ENCODE measurements around the gene CPHXL.

DNA sequence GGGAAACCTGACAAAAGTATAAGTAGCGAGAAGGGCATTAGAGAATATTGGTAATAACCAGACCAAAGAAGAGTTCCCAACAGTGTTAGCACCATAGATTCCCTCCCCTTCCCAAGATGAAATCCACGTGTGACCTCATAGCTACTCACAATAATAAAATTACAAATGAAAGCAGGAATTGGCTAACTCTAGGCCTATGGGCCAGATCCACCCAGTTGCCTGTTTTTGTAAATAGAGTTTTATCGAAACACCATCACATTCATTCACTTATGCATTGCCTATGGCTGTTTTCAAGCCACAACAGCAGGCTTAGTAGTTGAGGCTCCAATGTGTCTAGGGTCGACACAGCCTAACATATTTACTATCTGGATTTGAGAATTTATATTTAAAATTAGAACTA is 7.8 kb downstream of the CPHXL start:
- TF ChIP-seq CTCF (IDR thresholded peaks at IDR 0.05) (no peak), POLR2AphosphoS5 (IDR thresholded peaks at IDR 0.05; ENCODE audit: low read depth, low read length) (no peak), SIN3A (IDR thresholded peaks at IDR 0.05; ENCODE audit: borderline replicate concordance, insufficient read depth, low read depth, low read length) (no peak), TCF7L2 (IDR thresholded peaks at IDR 0.05; ENCODE audit: low read depth, low read length) (no peak)
